Astrocyte of the cerebellum (primary cell): ENCODE results near the gene CBL.
A peak's percentile ranks its signal among the peaks of the same experiment; 100 is the strongest.

Experiments used
- DNase-seq: peaks from one replicate; pipeline ENCODE4 v3.0.0-alpha.2; 2011; ENCODE audit warnings: low read depth
- H3K4me3 ChIP-seq: 2 replicates; pipeline ENCODE4 v1.5.1; 2011; ENCODE audit warnings: mild to moderate bottlenecking, low read depth, low read length, moderate library complexity
- in situ Hi-C: cut with HindIII; loops from 2 replicates; pipeline ENCODE4 v1.10.0; 2017; ENCODE audit warnings: low sequenced_read_pairs
- TF ChIP-seq, protein P1 (sequence below): IDR thresholded peaks from 2 replicates; pipeline ENCODE4 v1.5.1; 2012; ENCODE audit warnings: low read length, low read depth, moderate library complexity, mild to moderate bottlenecking; ENCODE audit errors: missing control alignments

Gene CBL

DNA sequence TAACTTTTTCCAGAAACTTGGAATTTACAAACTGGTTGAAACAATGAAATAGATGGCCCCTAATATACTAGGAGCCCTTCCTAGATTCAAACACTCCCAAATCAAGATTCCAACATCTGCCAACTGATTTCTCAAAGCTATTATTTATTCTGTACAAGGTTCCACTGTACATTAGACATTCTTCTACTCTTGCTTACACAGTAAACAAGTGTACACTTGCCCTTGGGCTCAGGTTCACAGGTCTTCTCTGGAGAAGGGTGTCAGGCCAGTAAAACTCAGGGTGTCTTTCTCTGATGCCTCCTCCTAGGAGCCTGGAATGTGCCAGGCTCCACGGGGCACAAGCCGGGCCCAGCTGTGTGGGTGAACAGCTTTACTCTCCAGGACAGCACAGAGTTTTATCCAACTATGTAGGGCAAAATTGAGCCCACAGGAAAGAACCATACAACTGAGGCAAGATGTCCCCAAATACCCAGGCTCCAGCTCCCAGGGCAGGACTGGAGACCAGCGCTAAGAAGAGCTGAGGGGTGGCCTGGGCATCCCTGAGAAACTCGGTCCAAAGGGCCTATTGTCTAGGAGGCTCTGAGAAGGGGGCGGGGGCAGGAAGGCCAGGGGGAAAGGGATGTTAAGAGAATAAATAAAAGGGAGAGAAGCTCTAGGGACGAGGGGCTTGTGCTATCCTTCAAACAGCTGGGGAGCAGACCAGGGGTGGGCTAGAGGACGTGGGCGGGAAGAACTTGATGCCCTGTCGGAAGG is 149.1 kb downstream of the CBL start:
- no peak overlapping the region for H3K4me3 ChIP-seq
- no peak for DNase-seq
- TF ChIP-seq, protein P1, sequence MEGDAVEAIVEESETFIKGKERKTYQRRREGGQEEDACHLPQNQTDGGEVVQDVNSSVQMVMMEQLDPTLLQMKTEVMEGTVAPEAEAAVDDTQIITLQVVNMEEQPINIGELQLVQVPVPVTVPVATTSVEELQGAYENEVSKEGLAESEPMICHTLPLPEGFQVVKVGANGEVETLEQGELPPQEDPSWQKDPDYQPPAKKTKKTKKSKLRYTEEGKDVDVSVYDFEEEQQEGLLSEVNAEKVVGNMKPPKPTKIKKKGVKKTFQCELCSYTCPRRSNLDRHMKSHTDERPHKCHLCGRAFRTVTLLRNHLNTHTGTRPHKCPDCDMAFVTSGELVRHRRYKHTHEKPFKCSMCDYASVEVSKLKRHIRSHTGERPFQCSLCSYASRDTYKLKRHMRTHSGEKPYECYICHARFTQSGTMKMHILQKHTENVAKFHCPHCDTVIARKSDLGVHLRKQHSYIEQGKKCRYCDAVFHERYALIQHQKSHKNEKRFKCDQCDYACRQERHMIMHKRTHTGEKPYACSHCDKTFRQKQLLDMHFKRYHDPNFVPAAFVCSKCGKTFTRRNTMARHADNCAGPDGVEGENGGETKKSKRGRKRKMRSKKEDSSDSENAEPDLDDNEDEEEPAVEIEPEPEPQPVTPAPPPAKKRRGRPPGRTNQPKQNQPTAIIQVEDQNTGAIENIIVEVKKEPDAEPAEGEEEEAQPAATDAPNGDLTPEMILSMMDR = no peak
- in situ Hi-C loops = loop anchor here (25.0 kb wide), 1 partner anchor 357 kb away; no protein-coding TSS in a partner anchor

DNA sequence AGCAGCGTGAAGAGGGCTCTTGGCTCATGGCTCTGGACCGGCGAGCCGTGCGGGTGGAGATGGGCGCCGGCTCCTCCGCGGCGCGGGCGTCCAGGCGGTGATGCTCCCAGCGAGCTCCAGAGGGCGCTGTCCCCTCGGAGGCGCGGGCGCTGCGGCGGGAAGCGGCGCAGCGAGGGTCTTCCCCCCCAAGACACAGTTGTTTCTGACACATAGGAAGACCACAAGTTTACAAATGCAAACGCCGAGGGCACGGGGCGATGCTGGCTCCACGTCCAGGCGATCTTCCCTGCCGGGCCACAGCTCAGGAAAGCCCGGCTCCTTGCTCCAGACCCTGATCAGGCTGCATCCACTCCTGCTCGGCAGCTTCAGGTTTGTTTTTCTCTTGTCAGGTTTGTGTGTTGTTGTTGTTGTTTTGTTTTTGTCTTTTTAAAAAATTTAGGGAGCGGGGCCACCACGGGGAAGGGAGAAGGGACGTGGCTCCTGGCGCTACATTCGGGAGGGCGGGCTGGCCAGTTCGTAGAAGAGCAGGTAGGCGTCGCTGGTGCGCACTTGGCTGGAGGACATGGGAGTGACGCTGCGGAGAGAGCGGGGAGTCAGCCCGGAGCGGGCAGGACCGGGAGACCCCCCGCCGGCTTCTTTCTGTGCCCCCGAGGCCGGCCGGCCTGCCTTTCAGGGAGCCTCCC is 150.4 kb downstream of the CBL start:
- in situ Hi-C loops = loop anchor here (25.0 kb wide), 1 partner anchor 356 kb away; no protein-coding TSS in a partner anchor
- TF ChIP-seq, protein P1 = peak; percentile 81
- peak overlapping the region; percentile 53 for H3K4me3 ChIP-seq
- no peak for DNase-seq

DNA sequence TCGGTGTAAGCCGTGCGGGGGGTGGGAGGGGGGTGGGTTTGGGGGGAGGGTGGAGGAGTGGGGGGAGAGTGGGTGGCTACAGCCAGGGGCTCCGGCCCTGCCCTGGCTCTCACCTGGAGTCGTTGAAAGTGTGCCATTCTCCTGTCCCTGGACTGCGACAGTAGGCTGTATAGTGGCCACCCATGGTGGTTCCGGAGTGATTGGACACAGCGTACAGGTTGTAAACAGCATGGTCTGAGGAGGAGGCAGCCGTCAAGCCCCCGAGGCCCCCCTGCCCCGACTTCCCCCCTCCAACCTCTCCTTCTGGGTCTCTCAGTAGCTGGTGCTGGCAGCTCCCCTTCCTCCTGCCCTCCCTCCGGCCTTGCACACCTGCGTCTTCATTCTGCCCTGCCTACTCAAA is 150.9 kb downstream of the CBL start:
- in situ Hi-C loops = loop anchor here (25.0 kb wide), 1 partner anchor 355 kb away; no protein-coding TSS in a partner anchor
- TF ChIP-seq, protein P1 = no peak
- DNase-seq = no peak
- peak overlapping the region; percentile 53 for H3K4me3 ChIP-seq
